GM18498 (cell line): Measurements from ENCODE around the gene APOL2.
"Not testable (repeated sequence)": the region's sequence is repeated elsewhere in the genome, so short reads cannot be mapped to it uniquely, and the experiment has no call there.

Source experiments
- ATAC-seq: cut with Tn5 transposase; IDR thresholded peaks from one replicate; pipeline ENCODE4 v1.9.1; 2021; ENCODE audit warnings: mild to moderate bottlenecking, moderate library complexity; ENCODE audit not compliant: unreplicated experiment

The APOL2 gene

GRCh38 chr22:36244522-36245391 is 5.4 kb upstream of the APOL2 start:
- ATAC-seq = no peak

- no peak for ATAC-seq
Measured at GRCh38 chr22:36243986-36244385, 4.7 kb upstream of the APOL2 start.

GRCh38 chr22:36239150-36239400 is 252 bp downstream of the APOL2 start:
- peak; percentile 15 for ATAC-seq

GRCh38 chr22:36238373-36239149 is 766 bp downstream of the APOL2 start:
- no peak for ATAC-seq

- ATAC-seq = no peak
Measured at GRCh38 chr22:36237462-36238372, 1.6 kb downstream of the APOL2 start.

GRCh38 chr22:36236388-36237319 is 2.7 kb downstream of the APOL2 start:
- no peak for ATAC-seq

- no peak for ATAC-seq
Measured at GRCh38 chr22:36235585-36235984, 3.7 kb downstream of the APOL2 start.

GRCh38 chr22:36234919-36235318 is 4.4 kb downstream of the APOL2 start:
- no peak for ATAC-seq

- ATAC-seq = no peak
Measured at GRCh38 chr22:36234213-36234612, 5.1 kb downstream of the APOL2 start.

GRCh38 chr22:36233796-36234195 is 5.5 kb downstream of the APOL2 start:
- ATAC-seq = no peak

GRCh38 chr22:36232715-36233401 is 6.5 kb downstream of the APOL2 start:
- no peak for ATAC-seq

GRCh38 chr22:36231051-36231450 is 8.3 kb downstream of the APOL2 start:
- ATAC-seq = not testable (repeated sequence)

- ATAC-seq = not testable (repeated sequence)
Measured at GRCh38 chr22:36229649-36230048, 9.7 kb downstream of the APOL2 start.

- no peak for ATAC-seq
Measured at GRCh38 chr22:36228944-36229343, 10.4 kb downstream of the APOL2 start.

GRCh38 chr22:36228369-36228768 is 11.0 kb downstream of the APOL2 start:
- ATAC-seq = not testable (repeated sequence)

- ATAC-seq = no peak
Measured at GRCh38 chr22:36227806-36228205, 11.5 kb downstream of the APOL2 start.

- no peak for ATAC-seq
Measured at GRCh38 chr22:36227396-36227795, 11.9 kb downstream of the APOL2 start.

GRCh38 chr22:36226189-36226588 is 13.1 kb downstream of the APOL2 start:
- no peak for ATAC-seq

- ATAC-seq = no peak
Measured at GRCh38 chr22:36225333-36225922, 13.9 kb downstream of the APOL2 start.
